ENCODE measurements around the gene CBR4.

DNA sequence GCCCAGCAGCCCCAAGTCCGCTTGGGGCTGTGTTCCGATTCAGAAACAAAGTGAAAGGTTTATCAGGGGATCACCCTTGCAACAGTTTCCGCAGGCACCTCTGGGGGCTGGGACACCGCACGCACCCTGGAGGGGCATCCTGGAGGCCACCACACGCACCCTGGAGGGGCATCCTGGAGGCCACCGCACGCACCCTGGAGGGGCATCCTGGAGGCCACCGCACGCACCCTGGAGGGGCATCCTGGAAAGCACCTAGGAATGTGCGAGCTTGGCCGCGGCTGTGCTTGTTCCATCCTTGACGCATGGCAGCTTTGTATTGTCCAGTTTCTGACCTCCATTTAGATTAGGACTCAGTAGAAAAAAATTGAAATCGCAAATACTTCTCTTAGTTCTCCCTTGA, 21.3 kb upstream of the CBR4 start:
- TF ChIP-seq, protein P1, sequence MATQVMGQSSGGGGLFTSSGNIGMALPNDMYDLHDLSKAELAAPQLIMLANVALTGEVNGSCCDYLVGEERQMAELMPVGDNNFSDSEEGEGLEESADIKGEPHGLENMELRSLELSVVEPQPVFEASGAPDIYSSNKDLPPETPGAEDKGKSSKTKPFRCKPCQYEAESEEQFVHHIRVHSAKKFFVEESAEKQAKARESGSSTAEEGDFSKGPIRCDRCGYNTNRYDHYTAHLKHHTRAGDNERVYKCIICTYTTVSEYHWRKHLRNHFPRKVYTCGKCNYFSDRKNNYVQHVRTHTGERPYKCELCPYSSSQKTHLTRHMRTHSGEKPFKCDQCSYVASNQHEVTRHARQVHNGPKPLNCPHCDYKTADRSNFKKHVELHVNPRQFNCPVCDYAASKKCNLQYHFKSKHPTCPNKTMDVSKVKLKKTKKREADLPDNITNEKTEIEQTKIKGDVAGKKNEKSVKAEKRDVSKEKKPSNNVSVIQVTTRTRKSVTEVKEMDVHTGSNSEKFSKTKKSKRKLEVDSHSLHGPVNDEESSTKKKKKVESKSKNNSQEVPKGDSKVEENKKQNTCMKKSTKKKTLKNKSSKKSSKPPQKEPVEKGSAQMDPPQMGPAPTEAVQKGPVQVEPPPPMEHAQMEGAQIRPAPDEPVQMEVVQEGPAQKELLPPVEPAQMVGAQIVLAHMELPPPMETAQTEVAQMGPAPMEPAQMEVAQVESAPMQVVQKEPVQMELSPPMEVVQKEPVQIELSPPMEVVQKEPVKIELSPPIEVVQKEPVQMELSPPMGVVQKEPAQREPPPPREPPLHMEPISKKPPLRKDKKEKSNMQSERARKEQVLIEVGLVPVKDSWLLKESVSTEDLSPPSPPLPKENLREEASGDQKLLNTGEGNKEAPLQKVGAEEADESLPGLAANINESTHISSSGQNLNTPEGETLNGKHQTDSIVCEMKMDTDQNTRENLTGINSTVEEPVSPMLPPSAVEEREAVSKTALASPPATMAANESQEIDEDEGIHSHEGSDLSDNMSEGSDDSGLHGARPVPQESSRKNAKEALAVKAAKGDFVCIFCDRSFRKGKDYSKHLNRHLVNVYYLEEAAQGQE (IDR thresholded peaks at IDR 0.05; ENCODE audit: insufficient read depth in 1 of 2, low read depth in 2 of 2, low read length in 2 of 2) = no peak
- TF ChIP-seq TAF1 (IDR thresholded peaks at IDR 0.05; ENCODE audit: borderline replicate concordance, insufficient read depth, low read length) (no peak), FOXP2 (optimal IDR thresholded peaks at IDR 0.05; ENCODE audit: borderline replicate concordance, extremely low read depth, extremely low read length, insufficient read depth) (no peak), POLR2AphosphoS5 (IDR thresholded peaks at IDR 0.05; ENCODE audit: low read depth, low read length) (no peak), SIN3A (IDR thresholded peaks at IDR 0.05; ENCODE audit: borderline replicate concordance, insufficient read depth, low read length) (no peak)
